K562 (cell line): Measurements from ENCODE around the gene SLC15A3.

Experiments used
- ETS2 ChIP-seq: IDR thresholded peaks from 2 replicates; pipeline ENCODE4 v1.6.1; 2016; ENCODE audit warnings: borderline replicate concordance, missing genetic modification characterization, mild to moderate bottlenecking, moderate library complexity, missing compliant biosample characterization; ENCODE audit not compliant: poor library complexity, severe bottlenecking
- HDAC8 ChIP-seq: fragments of 450-650 bp; IDR thresholded peaks from 2 replicates; pipeline ENCODE4 v1.6.1; 2016; ENCODE audit warnings: mild to moderate bottlenecking, missing genetic modification characterization, moderate library complexity, missing compliant biosample characterization
- KAT2B ChIP-seq: IDR thresholded peaks from one replicate; pipeline ENCODE4 v1.6.1; 2012; ENCODE audit warnings: low read depth, mild to moderate bottlenecking, control low read depth, inconsistent platforms, low read length, moderate library complexity
- POLR2A ChIP-seq: fragments of 450-650 bp; conservative IDR thresholded peaks from 2 replicates; pipeline ENCODE4 v1.6.1; 2016
- TEAD4 ChIP-seq, 2 experiments: sonication (generic) in 1 of 2; formaldehyde crosslinking in 1 of 2; IDR thresholded peaks; 2 replicates each; pipeline versions ENCODE4 v1.6.1 to v1.8.0; 2012 to 2022; ENCODE audit warnings: borderline replicate concordance in 1 of 2, inconsistent platforms in 1 of 2, low read length in 1 of 2, mild to moderate bottlenecking in 1 of 2, missing genetic modification reagents in 1 of 2
- ZBTB1 ChIP-seq: sonication (generic); formaldehyde crosslinking; IDR thresholded peaks from 2 replicates; pipeline ENCODE4 v1.8.1; 2023; ENCODE audit warnings: missing genetic modification reagents, low read depth, mild to moderate bottlenecking, borderline replicate concordance
- ZNF354B ChIP-seq: fragments of 250-450 bp; sonication (Bioruptor Pico); IDR thresholded peaks from 2 replicates; pipeline ENCODE4 v1.4.0; 2020
- TF ChIP-seq, protein P1 (sequence below): sonication (generic); formaldehyde crosslinking; IDR thresholded peaks from 2 replicates; pipeline ENCODE4 v1.4.0; 2020; ENCODE audit warnings: mild to moderate bottlenecking, missing genetic modification reagents

DNA sequence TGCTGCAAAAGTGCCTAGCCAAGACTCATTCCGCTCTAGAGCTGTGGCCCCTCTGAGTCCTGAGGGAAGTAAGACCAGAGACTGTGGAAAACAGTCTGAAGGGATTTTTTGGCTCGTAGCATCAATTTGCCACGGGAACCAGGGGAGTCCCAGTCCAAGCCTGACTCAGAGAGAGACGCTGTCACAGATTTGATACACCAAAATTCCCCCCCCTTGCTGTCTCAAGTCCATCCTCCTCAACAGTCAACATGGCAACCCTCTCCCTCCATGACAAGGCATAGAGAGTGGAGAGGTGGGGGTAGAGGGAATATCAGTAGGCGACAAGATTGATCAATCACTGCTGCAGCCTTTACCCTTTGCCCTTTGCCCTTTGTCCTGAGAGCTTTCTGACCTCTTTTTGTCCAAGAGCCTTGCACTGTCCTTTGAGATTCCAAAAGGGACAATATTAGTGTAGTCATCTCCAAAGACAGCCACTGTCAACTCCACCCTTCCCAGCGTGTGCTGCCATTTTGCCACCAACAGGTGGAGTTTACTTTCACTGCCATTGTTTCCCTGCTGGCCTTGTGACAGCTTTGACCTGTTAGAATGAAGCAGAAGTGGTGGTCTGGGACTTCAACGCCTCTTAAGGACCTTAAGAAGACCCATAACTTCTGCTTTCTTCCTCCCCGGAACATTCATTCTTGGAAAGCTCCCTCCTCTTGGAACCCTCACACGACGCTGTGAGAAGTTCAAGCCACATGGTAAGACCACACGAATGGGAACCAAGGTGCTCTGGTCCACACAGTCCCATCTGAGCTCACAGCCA is 7.3 kb downstream of the SLC15A3 start:
- TF ChIP-seq ZBTB1 (CRISPR knock-in tag) (no peak), ETS2 (tag) (no peak), KAT2B (no peak), POLR2A (no peak), TEAD4 (IDR thresholded peaks at IDR 0.05; ENCODE audit: low read length) (no peak), TEAD4 (CRISPR knock-in tag; IDR thresholded peaks at IDR 0.05; ENCODE audit: borderline replicate concordance) (no peak), HDAC8 (no peak), ZNF354B (CRISPR knock-in tag) (no peak)
- TF ChIP-seq, protein P1, sequence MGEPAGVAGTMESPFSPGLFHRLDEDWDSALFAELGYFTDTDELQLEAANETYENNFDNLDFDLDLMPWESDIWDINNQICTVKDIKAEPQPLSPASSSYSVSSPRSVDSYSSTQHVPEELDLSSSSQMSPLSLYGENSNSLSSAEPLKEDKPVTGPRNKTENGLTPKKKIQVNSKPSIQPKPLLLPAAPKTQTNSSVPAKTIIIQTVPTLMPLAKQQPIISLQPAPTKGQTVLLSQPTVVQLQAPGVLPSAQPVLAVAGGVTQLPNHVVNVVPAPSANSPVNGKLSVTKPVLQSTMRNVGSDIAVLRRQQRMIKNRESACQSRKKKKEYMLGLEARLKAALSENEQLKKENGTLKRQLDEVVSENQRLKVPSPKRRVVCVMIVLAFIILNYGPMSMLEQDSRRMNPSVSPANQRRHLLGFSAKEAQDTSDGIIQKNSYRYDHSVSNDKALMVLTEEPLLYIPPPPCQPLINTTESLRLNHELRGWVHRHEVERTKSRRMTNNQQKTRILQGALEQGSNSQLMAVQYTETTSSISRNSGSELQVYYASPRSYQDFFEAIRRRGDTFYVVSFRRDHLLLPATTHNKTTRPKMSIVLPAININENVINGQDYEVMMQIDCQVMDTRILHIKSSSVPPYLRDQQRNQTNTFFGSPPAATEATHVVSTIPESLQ = no peak
